Right kidney (tissue), 1 donor: ENCODE results near the gene THSD8.
"Not testable (repeated sequence)": the region's sequence is repeated elsewhere in the genome, so short reads cannot be mapped to it uniquely, and the experiment has no call there.

Source experiments
- DNase-seq: peaks from one replicate; pipeline ENCODE4 v3.0.0-alpha.2; 2016

THSD8 gene

GRCh38 chr19:12825254-12826131 lies 23.6 kb downstream of the THSD8 start:
- DNase-seq: no peak

GRCh38 chr19:12828494-12828893 lies 26.6 kb downstream of the THSD8 start:
- no peak for DNase-seq

GRCh38 chr19:12833418-12833737 lies 31.5 kb downstream of the THSD8 start:
- no peak for DNase-seq

- no peak for DNase-seq
These were observed 32.1 kb downstream of the THSD8 start for GRCh38 chr19:12833738-12834565.

GRCh38 chr19:12834566-12834943 lies 32.7 kb downstream of the THSD8 start, which contains the start of gene RTBDN:
TSS of gene RTBDN (minus strand) at chr19:12834579. CDS start at chr19:12829979, 4,600 bp downstream.
- no peak for DNase-seq

GRCh38 chr19:12834976-12835757 lies 33.3 kb downstream of the THSD8 start:
- no peak for DNase-seq

GRCh38 chr19:12836529-12836863 lies 34.6 kb downstream of the THSD8 start:
- no peak for DNase-seq

- no peak for DNase-seq
These were observed 35.4 kb downstream of the THSD8 start for GRCh38 chr19:12837225-12837624.

- peak; percentile 40 for DNase-seq
These were observed 36.5 kb downstream of the THSD8 start, which contains the start of gene MAST1 for GRCh38 chr19:12838182-12838885. TSS of gene MAST1 (plus strand) at chr19:12838515. CDS start at chr19:12838573, 58 bp downstream.

GRCh38 chr19:12838886-12839756 lies 37.3 kb downstream of the THSD8 start:
- DNase-seq: no peak

GRCh38 chr19:12840091-12841079 lies 38.5 kb downstream of the THSD8 start:
- peak; percentile 50 for DNase-seq

- peak; percentile 41 for DNase-seq
These were observed 39.2 kb downstream of the THSD8 start for GRCh38 chr19:12841094-12841493.

GRCh38 chr19:12842511-12842910 lies 40.6 kb downstream of the THSD8 start:
- DNase-seq: no peak

- DNase-seq: no peak
These were observed 41.5 kb downstream of the THSD8 start for GRCh38 chr19:12843328-12843727.

- no peak for DNase-seq
These were observed 42.3 kb downstream of the THSD8 start for GRCh38 chr19:12843999-12844732.

- DNase-seq: not testable (repeated sequence)
These were observed 44.7 kb downstream of the THSD8 start for GRCh38 chr19:12846613-12847012.

- peak; percentile 87 for DNase-seq
These were observed 45.6 kb downstream of the THSD8 start for GRCh38 chr19:12847159-12848139.
